Activated CD8-positive, alpha-beta memory T cell treated with anti-CD3 and anti-CD28 coated beads for 36 hours (primary cell): ENCODE results near the gene ADH1B. TPM values are rescaled to one million over a fixed set of nuclear protein-coding genes. Genes with fewer than 3 reads are reported as not detected.
"Not testable (repeated sequence)": the region's sequence is repeated elsewhere in the genome, so short reads cannot be mapped to it uniquely, and the experiment has no call there.

Experiments used
- CTCF ChIA-PET: fragments of 350-600 bp; sonication (Branson Sonifier 250); formaldehyde crosslinking; loops from one replicate; lab custom pipeline; 2021; ENCODE audit warnings: antibody characterized with exemption; lab: Charles Lee
- POLR2A ChIA-PET: fragments of 350-600 bp; sonication (Branson Sonifier 250); formaldehyde crosslinking; loops from one replicate; lab custom pipeline; 2021; ENCODE audit warnings: antibody characterized with exemption; lab: Charles Lee
- total RNA-seq, 2 experiments: library from RNA; stranded (reverse); gene quantifications; one replicate each; pipeline ENCODE4 v1.2.3, GENCODE V29; 2021

The ADH1B gene
- total RNA-seq, result not detected

DNA sequence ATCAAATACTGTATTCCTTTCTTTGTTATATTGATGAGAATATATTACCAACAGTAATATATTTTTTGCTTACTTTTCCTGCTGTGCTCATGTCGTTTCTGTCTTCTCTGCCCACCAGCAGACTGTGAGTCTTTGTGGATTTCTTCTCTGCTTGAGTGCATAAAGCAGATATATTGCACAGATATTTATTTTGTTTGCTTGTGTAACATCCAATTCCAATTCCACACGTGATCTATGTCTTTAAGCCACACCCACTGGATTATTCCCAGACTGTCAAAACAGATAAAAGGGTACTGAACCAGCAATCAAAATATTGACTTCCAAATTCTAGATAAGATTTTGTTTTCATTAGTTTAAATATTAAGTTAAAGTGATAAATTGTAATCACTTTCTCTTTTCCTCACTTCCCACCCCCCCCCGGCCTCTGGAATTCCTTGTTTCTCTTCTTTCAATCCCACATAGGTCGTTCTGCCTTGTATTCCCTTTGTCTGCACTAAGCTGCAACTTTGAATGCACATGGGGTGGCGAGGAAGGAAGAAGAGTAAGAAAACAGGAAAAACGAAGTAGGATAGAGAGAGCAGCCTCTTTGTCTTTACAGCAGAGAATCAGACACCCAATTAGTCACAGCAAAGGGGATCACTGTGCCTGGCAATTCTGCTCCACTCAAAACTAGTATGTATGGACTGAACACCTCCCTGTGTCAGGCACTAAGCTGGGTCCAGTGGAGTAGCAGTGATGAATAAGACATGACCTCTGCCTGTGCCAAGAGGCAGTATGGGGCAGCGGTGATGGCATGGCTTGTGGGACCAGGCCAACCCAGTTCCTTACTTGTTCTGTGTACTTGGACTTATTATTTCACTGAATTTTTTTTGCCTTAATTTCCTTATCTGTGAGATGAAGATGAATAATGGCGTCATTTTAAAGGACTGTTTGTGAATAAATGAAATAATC is at the start of gene ADH1B:
ADH1B (minus strand) TSS at position 161 of the 951 bp plus-strand sequence; CDS start at position 91, 70 bp downstream.
- CTCF ChIA-PET, result interaction anchor here (0.6 kb wide), 1 partner anchor 111 kb away, joined by 4 read pairs; no protein-coding TSS in a partner anchor
- POLR2A ChIA-PET, result no interaction called here

DNA sequence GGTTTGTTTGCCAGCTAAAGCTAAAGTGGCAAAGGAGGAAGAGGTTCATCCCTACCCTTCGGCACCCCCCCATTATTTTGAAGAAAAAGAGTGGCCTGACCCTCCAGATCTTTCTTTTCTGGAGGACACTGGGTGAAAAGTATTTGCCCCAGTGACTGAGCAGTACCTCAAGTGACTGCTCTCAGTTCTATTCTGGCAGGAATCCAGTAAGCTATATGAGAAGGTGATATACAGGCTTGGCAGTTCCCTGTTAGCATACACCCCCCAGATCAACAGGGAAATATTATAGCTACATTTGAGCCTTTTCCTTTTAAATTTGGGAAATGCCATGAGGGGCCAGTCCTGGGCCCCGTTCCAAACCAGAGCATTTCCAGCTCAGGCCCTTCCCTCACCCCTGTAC is 46.6 kb upstream of the ADH1B start:
- CTCF ChIA-PET, POLR2A ChIA-PET: not testable (repeated sequence)

DNA sequence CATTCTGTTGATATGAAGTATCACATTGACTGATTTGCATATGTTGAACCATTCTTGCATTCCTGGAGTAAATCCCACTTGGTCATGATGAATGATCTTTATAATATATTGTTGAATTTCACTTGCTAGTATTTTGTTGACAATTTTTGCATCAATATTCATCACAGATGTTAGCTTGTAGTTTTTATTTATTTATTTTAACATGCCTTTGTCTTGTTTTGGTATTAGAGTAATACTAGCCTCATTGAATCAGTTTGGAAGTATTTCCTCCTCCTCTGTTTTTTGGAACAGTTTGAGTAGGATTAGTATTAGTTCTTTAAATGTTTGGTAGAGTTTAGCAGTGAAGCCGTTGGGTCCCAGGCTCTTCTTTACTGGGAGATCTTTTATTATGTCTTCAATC is 45.3 kb upstream of the ADH1B start:
- ChIA-PET POLR2A (no interaction called here), CTCF (no interaction called here)

GRCh38 chr4:99362768-99363167 is 41.6 kb upstream of the ADH1B start:
- CTCF ChIA-PET, result no interaction called here
- POLR2A ChIA-PET, result interaction anchor here (0.6 kb wide), 1 partner anchor 33 kb away, joined by 7 read pairs; no protein-coding TSS in a partner anchor

- POLR2A ChIA-PET, result no interaction called here
- CTCF ChIA-PET, result no interaction called here
These were observed 40.7 kb upstream of the ADH1B start for GRCh38 chr4:99361899-99362275.

DNA sequence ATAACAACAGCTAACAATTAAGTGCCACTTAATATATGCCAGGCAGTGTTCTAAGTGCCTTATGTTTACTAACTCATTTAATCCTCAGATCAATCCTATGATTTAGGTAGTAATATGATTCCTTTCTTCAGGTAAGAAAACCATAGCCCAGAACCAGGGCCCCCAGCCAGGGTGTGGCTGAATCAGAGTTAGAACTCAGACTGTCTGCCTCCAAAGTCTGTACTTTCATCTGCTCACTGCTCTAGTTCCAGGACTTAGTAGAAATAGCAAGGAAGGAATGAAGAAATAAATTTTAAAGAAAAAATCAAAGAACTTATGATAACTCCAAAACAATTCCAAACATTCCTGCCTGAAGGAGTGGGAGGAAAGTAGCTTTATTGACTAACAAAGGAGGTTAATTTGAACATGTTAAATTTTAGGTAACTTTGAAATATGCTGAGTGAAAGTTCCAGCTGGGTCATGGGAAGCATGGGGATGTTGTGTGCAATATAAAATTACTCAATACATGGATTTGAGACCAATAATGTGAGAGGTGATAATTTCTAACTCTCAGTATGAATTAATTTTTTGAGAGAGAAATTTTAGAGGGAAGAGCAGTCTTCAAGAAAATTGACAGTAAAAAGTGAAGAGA is 40.2 kb upstream of the ADH1B start:
- POLR2A ChIA-PET, result no interaction called here

DNA sequence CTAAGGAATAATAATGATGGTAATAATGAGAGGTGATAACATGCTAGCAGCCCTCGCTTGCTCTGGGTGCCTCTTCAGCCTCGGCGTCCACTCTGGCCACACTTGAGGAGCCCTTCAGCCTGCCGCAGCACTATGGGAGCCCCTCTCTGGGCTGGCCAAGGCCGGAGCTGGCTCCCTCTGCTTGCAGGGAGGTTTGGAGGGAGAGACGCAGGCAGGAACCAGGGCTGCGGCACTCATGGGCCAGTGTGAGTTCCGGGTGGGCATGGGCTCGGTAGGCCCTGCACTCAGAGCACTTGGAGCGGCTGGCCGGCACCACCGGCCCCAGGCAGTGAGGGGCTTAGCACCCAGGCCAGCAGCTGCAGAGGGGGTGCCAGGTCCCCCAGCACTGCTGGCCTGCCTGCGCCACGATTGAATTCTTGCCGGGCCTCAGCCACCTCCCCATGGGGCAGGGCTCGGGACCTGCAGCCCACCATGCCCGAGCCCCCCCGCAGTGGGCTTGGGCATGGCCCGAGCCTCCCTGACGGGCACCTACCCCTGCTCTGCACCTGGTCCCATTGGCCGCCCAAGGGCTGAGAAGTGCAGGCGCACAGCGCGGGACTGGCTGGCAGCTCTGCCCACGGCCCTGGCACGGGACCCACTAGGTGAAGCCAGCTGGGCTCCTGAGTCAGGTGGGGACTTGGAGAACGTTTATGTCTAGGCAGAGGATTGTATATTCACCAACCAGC is 38.4 kb upstream of the ADH1B start:
- POLR2A ChIA-PET, result no interaction called here
- CTCF ChIA-PET, result no interaction called here

More for the DNA sequence above, 40.2 kb upstream of the ADH1B start:
- CTCF ChIA-PET, result no interaction called here

GRCh38 chr4:99357948-99358347 is 36.7 kb upstream of the ADH1B start:
- ChIA-PET POLR2A (no interaction called here), CTCF (no interaction called here)

DNA sequence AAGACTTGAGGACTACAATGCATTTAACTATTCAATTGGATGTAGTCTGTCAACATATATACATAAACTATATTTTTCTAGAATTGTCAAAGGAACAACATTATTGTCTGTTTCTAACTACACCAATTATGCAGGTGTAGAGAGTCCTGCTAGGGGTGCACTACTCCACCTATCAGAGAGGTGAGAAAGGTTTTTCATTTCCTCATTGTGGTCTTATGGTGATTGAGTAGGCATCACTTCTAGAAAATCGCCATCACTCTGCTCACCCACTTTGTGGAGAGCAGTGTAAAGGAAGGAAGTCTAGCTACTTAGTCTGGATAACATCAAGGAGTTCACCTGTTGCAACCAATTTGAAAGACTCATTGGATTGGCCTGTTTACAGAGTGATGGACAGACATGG is 35.8 kb upstream of the ADH1B start:
- ChIA-PET CTCF (no interaction called here), POLR2A (interaction anchor here (0.6 kb wide), 1 partner anchor 301 kb away, joined by 3 read pairs; no protein-coding TSS in a partner anchor)

DNA sequence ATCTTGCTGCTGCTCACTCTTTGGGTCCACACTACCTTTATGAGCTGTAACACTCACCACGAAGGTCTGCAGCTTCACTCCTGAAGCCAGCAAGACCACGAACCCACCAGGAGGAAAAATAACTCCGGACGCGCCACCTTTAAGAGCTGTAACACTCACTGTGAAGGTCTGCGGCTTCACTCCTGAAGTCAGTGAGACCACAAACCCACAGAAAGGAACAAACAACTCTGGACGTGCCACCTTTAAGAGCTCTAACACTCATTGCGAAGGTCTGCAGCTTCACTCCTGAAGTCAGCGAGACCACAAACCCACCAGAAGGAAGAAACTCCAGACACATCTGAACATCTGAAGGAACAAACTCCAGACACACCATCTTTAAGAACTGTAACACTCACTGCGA is 34.9 kb upstream of the ADH1B start:
- CTCF ChIA-PET, result not testable (repeated sequence)

DNA sequence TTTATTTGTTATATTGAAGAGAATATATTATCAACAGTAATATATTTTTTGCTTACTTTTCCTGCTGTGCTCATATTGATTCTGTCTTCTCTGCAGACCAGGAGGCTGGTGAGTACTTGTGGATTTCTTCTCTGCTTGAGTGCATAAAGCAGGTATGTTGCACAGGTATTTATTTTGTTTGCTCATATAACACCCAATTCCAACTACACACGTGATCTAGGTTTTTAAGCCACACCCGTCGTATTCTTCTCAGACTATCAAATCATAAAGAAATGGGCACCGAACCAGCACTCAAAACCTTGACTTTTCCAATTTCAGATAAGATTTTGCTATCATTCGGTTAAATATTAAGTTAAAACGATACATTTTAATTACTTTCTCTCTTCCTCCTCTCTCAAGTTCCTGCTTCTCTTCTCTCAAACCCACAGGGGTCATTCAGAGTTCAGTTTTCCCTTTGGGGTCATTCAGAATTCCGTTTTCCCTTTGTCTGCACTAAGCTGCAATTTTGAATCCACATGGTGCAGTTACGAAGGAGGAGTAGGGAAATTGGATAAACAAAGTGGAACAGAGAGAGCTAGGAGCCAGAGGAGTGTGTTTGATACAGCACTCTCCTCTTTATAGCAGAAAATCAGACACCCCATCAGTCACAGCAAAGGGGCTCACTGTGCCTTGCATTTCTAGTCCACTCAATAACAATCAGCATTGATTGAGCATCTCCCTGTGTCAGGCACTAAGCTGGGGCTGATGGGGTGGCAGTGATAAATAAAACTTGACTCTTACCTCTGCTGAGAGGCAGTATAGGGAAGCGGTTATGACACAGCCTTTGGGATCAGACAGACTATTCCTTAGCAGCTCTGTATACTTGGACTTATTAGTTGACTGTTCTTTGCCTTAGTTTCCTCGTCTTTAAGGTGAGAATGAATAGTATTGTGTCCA is 31.7 kb upstream of the ADH1B start, which contains the start of gene ADH1C:
ADH1C (minus strand) TSS at position 145 of the 936 bp plus-strand sequence; CDS start at position 74, 71 bp downstream.
- ChIA-PET POLR2A (no interaction called here), CTCF (no interaction called here)

More for the DNA sequence above, 34.9 kb upstream of the ADH1B start:
- POLR2A ChIA-PET, result not testable (repeated sequence)

GRCh38 chr4:99351487-99351886 is 30.3 kb upstream of the ADH1B start:
- ChIA-PET CTCF (no interaction called here), POLR2A (no interaction called here)

DNA sequence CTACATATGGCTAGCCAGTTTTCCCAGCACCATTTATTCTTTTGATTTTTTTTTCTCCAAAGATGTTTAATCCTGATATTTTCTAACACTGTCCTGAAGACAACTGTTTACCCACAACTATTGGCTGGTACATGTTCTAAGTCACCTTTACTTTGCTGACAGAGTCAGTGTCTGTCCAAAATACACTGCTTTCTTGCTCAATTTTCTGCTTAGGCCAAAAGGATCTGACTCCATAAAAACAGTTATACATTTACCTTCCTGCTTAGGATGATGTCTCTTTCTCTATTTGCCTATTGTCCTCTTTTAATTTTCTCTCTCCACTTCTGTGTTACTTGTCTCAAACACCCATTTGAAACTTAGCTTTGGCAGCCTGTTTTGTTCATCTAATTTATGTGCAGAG is 28.1 kb upstream of the ADH1B start:
- CTCF ChIA-PET, result no interaction called here
- POLR2A ChIA-PET, result no interaction called here

DNA sequence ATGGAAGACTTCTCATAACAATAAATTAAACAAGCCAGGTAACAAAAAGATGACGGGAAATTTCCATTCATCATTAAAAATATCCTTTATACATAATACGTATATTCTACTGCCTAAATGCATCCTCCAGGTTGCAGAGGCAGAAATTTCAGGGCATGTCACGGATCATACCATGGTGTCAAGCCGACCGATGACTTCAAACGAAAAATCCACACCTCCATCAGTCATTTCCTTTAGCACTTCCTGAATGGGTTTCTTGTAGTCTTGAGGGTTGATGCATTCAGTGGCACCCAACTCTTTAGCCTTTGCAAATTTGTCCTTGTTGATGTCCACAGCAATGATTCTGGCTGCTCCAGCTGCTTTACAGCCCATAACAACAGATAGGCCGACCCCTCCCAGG is 21.4 kb upstream of the ADH1B start:
- CTCF ChIA-PET, POLR2A ChIA-PET: not testable (repeated sequence)

GRCh38 chr4:99341426-99341825 is 20.2 kb upstream of the ADH1B start:
- CTCF ChIA-PET, result no interaction called here
- POLR2A ChIA-PET, result no interaction called here

DNA sequence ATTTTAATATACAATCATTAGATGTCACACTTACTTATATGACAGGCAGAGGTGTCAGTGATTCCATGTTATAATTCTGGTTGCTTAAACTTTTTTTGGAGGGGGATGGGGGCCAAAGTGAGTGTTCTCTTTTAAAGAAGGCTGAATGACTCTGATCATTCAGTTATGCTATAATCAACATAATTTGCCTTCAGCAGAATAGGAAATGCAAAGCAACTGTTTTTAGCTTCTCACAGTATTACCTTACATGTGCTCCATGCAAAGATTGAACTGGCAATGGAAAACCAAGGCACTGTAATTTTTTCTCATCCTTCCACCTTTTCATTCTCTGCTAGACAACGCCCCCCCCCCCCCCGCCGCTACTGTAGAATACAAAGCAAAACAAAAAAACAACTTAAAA is 18.0 kb upstream of the ADH1B start:
- POLR2A ChIA-PET, result no interaction called here
- CTCF ChIA-PET, result no interaction called here

DNA sequence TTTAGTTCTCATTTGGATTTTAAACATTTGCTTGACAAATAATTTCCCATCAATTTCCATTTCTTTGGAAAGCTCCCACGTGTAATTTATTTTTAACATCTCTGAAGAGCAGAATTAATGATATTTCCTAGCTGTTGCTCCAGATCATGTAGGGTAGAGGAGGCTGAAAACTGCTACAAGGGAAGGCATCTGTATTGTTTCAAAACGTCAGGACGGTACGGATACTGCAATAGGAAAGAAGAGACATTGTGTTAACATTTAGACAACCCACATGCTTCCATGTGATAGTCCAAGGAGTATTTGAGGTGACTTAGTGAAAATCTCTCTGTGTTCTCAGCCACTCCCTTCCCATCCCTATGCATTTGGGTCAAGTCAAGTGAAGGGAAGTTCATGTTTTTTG is 15.4 kb upstream of the ADH1B start:
- POLR2A ChIA-PET, result no interaction called here
- CTCF ChIA-PET, result no interaction called here

- ChIA-PET CTCF (no interaction called here), POLR2A (no interaction called here)
These were observed 13.7 kb upstream of the ADH1B start for GRCh38 chr4:99334880-99335279.

DNA sequence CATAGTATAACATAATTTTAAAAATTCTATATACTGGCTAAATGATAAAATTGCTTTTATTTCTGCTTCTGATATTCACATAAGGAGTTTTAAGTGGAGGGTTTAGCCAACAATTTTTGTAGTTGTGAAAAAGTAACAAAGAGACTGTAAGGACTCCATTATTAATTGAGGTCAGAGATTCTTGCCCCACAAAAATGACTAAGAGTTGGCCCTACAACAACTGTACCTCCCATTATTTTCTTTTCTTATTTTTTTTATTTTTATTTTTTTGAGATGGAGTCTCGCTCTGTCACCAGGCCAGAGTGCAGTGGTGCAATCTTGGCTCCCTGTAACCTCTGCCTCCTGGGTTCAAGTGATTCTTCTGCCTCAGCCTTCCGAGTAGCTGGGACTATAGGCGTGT is 9.4 kb upstream of the ADH1B start:
- ChIA-PET POLR2A (no interaction called here), CTCF (no interaction called here)
